ENCODE data around the gene WDCP.

Gene WDCP

GRCh38 chr2:23992931-23993330, 54.3 kb downstream of the WDCP start:
- no peak for DNase-seq

GRCh38 chr2:23988371-23988770, 58.8 kb downstream of the WDCP start:
- no peak for DNase-seq
